CD4-positive, alpha-beta T cell treated with Interferon alpha-2 for 1 hour (primary cell): ENCODE data around the gene GGNBP2.
"Not testable (repeated sequence)": the region's sequence is repeated elsewhere in the genome, so short reads cannot be mapped to it uniquely, and the experiment has no call there.

Experiments
- DNase-seq, 2 donors: peaks; one replicate each; pipeline ENCODE4 v3.0.0-alpha.2; 2020 to 2022

GGNBP2 gene

DNA sequence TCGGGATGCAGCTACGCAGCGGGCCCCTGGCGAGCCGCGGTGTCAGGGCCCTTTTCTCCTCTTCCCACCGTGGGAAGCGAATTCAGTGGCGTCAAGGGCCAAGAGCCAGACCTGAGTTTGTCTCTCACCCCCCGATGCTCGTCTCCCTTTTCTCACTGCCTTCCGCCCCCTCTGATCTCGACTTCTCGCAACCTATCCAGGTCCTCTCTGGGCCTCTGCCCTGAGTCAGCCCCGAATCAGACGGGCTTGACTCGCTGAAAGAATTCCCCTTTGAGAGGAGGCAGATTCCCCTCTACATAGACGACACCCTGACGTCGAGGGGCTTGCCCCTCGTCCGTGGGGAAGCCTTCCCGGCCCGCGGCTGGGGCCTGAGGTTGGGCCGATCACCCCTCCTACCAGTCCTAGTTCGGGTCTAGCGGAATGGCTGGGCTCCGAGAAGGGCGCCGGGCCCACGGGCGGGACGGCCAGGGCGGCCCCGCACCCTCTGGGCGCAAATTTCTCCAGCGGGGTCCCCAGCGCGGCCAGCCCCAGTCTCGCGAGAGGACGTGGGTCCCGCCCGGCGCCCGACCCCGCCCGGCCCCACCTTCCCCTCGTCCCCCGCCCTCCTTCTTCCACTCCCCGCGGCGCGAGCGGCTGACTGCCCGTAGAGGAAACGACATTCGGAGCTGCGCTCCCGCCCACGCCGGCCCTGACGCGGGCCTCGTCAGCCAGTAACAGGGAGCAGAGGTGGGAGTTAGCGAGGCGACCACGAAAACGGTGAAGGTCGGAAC lies at the start of gene GGNBP2:
Gene GGNBP2 (plus strand): TSS at position 613 of the 770 bp plus-strand sequence. CDS start 806 bp downstream, outside the sequence.
- DNase-seq, result peak; percentile 93

DNA sequence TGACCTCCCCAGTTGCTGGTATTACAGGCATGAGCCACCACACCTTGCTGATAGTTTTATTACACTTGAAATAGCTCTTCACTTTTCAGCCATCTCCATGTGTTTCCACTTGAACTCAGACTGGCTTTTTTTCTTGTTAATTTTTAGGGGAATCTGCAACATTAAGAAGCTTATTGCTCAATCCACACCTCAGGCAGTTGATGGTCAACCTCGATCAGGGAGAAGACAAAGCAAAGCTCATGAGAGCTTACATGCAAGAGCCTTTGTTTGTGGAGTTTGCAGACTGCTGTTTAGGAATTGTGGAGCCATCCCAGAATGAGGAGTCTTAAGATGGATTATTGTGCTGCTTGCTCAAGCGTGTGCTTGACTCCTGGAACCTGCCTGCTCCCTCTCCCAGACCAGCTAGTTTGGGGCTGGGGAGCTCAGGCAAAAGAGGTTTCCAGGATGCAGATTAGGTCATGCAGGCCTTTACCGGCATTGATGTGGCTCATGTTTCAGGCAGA lies 49.6 kb upstream of the GGNBP2 start:
- DNase-seq, result no peak

DNA sequence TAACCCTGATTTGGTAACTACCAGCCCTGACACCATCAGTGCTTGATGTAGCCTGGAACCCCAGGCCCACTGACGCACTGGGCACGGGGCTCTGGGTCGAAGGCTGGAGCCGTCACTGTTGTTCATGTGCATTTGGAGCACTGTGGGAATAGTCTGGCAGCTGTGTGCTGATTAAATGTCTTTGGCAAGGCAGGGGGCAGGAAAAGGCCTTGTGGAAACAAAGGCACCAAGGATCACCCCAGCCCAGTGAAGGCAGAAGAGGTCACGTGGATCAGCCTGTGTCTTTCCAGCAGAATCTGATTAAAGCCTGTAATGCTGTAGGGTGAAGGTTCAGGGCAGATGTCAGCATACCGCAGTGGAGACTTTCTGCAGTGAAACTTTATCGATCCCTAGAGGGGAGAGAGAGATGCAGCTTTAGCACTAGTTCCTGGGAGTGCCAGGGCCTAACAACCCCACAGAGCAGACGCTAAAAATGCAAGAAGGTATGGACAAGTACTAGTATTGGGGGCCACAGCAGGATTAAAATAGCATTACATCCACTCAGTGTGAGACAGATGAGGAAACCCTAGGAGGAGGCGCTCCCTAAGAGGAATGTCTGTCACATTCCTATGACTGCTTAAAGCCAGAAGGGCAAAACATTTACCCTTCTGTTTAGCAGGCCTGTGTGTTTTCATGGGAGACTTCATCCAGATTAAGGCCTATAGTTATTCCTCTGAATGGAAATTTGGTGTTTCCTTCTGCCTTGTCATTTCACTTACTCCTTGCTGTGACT lies 48.5 kb upstream of the GGNBP2 start:
- DNase-seq, result no peak

DNA sequence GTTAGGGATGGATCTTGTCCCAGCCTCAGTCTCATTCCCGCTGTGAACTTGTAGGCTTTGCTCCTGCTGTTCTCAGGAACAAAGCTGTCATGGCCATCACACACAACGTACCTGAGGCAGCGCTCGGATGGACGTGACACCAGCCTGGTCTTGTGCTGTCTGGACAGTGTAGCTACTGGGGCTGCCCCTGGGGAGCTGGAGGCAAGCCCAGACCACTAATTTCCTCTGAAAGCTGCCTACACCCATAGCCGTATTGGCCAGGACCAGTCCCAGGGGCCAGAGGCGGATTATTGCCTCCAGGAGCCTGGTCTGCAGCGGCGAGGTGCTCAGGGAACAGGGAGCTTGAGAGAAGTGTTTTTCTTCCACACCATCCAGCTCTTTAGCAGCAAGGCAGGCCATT lies 46.6 kb upstream of the GGNBP2 start:
- DNase-seq, result no peak

DNA sequence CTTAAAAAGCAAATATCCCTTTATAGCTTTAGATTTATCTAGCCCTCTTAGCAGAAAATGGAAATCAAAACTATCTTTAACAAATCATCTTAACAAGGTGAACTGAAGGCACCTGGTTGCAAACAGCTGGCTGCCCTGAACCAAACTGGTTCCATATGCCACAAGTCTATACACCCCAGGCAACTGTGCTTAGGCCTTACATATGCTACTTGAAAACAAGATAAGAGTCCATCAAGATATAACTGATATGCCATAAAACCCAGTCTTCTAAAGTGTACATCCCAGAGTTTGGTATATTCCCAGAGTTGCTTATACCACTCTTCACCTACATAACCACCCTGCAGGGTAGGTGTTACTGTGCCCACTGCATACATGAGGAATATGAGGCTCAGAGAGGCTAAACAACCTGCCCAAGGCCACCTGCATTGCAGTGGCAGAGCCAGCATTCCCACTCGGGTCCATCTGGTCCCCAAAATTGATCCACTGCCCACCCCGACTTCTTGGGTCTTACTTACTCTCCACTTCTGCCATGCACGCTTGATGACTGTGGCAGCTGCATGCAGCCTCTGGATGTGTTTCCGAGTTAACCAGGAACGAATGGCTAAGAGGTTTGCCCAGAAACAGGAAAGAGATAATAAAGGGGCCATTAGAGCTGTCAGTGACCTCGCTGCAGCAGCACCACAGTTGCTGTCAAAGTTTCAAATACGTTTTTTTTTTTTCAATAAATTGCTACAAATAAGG lies 46.0 kb upstream of the GGNBP2 start:
- DNase-seq, result no peak

DNA sequence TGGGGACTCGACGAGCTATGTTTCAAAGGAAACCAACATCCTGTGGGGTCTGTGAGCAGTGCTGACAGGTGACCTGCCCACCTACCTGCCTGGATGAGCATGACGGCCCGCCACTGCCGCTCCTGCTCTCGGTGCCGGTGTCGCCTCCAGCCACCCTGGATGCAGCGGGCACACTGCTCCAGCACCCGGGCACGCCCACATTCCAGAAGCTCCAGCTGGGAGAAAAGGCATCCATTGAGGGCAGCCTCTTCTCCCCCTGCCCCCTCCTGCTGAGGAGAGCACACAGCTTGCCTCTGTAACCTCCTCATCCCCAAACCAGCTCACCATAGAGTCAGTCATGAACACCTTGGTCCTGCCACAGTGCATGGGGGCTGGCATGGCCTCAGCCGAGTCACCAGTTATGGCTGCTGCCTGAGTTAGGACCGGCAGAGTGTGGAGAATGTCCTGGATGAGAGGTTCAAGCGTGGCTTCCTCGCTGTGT lies 43.9 kb upstream of the GGNBP2 start:
- DNase-seq, result no peak

DNA sequence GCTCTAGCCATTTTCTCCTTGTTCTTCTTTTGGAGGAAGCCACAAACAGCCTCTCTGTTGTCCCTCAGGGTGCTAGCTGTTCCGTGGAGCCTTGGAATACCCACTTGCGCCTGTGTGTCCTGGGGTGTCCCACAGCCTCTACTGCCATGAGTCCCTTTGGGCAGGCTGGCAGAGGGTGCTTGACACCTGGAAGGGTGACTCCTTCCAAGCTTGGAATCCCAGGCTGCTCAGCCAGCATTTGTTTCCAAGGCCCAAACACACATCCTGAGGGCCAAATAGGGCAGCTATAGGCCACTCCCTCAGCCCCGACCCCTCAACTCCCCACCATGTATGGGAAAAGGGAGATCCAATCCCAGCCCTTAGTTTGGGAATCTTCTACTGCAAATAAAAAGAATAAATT lies 43.4 kb upstream of the GGNBP2 start:
- DNase-seq, result no peak

GRCh38 chr17:36501963-36502362 lies 42.8 kb upstream of the GGNBP2 start:
- no peak for DNase-seq

DNA sequence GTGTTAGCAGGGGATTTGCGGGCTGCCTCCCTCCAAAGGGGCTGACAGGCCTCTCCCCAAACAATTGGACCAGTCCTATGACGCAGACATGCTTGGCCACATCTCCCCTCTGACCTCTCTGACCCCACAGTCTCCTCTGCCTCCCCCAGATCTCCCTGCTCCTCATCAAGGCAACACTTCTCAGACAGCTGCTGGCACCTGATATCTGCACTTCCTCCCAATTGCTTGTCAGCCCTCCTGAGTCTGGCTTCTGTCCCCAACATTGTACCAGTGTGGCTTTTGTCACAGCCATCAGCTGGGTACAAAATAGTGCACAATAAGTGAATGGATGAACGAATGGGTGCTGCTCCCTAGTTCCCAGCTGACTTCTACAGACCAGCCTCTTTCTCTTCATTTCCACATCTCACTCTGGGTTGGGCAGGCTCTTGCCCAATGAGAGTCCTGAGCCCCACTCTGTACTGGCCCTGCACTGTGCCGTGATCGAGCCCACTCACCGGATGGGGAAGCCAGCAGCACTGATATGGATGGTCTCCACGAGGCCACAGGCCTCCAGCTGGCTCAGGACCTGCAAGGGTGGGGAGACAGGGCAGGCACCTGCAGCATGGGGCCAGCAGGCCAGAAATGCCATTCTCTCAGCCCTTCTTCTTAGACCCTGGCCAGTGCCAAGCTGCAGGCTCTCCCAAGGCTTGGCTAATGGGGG lies 41.1 kb upstream of the GGNBP2 start:
- DNase-seq, result no peak

- DNase-seq, result no peak
These were observed 40.6 kb upstream of the GGNBP2 start for GRCh38 chr17:36504156-36504545.

DNA sequence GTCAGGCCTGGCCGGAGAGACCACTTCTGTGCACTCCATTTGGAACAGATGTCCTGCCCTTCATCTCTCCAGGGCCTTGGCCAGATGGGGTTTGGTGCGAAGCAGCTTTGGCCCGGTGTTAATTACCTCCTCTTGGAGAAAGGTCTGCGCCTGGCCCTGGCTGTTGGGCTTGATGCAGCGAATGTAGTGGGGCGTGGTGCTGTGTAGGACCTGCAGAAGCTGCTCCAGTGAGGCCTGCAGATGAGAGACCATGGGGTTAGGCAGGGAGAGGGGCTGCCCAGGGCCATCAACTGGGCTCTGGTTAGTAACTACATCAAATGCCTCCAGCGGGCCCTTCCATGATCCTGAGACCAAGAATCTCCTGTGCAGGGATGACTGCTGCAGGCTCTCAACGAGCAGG lies 39.5 kb upstream of the GGNBP2 start:
- DNase-seq, result no peak

GRCh38 chr17:36506249-36506826 lies 38.4 kb upstream of the GGNBP2 start:
- DNase-seq, result no peak

GRCh38 chr17:36506831-36507230 lies 37.9 kb upstream of the GGNBP2 start:
- no peak for DNase-seq

- DNase-seq, result no peak
These were observed 37.5 kb upstream of the GGNBP2 start for GRCh38 chr17:36507266-36507665.

DNA sequence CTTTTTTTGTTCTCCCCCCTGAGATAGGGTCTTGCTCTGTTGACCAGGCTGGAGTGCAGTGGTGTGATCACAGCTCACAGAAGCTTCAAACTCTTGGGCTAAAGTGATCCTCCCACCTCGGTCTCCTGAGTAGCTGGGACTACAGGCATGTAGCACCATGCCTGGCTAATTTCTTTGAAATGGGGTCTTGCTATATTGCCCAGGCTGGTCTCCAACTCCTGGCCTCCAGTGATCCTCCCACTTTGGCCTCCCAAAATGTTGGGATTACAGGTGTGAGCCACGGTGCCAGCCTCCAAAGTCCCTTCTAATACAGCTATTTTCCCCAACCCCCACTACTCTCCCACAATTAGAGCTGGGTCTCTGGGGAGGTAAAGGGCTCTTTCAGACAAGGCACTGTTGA lies 36.3 kb upstream of the GGNBP2 start:
- not testable (repeated sequence) for DNase-seq

- no peak for DNase-seq
These were observed 35.3 kb upstream of the GGNBP2 start for GRCh38 chr17:36509272-36509985.

- DNase-seq, result no peak
These were observed 34.1 kb upstream of the GGNBP2 start for GRCh38 chr17:36510636-36511035.

GRCh38 chr17:36511216-36511615 lies 33.5 kb upstream of the GGNBP2 start:
- DNase-seq, result no peak

DNA sequence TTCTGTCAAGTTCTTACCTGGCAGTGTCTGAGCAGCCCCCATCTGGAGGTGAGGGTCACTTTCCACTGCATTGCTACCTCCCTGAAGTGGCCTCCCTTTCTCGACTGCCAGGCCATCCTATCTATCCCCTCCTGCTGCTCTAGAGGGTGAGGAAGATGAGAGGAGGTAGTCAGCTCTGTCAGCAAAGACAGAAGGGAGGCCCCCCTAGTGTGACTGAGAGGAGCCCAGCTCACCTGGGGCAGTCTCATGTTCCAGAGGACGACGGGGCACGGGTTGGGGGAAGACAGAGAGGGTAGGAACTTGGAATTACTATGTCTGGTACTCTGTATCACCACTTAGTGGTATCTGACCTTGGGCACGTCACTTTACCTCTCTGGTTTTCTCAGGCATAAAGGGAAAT lies 32.1 kb upstream of the GGNBP2 start:
- DNase-seq, result no peak

- DNase-seq, result no peak
These were observed 29.9 kb upstream of the GGNBP2 start for GRCh38 chr17:36514856-36515255.

GRCh38 chr17:36515837-36516236 lies 28.9 kb upstream of the GGNBP2 start:
- no peak for DNase-seq

DNA sequence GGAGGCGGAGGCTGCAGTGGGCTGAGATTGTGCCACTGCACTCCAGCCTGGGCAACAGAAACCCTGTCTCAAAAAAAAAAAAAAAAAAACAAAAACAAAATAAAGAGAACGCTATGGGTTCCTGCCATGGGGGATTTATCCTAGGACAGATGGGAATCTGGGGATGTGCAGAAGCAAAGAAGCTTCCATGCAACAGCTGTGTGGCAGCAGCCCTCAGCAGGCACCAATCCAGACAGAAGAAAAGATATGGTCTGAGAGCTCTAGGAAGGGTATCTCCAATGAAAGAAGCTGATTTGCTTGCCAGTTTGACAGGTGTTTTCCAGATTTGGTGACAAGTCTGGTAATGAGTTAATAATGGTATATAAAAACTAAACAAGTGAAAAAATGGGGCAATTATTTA lies 21.6 kb upstream of the GGNBP2 start:
- no peak for DNase-seq
